Activated CD4-positive, CD25-positive, alpha-beta regulatory T cell treated with anti-CD3 and anti-CD28 coated beads, Interleukin-2, amount 50 U/mL, for 24 hours (primary cell): ENCODE data around the gene CDC27.
A peak's percentile ranks its signal among the peaks of the same experiment; 100 is the strongest.
"Not testable (repeated sequence)": the region's sequence is repeated elsewhere in the genome, so short reads cannot be mapped to it uniquely, and the experiment has no call there.

ENCODE experiments used
- ATAC-seq, 2 donors: fragments of 150-1000 bp; cut with Tn5 transposase; one replicate each; pipeline ENCODE4 v1.10.0; 2021; ENCODE audit warnings: mild to moderate bottlenecking in 1 of 2, moderate library complexity in 1 of 2

CDC27 gene

GRCh38 chr17:47126835-47127234 lies 62.3 kb downstream of the CDC27 start:
- ATAC-seq, result not testable (repeated sequence)

GRCh38 chr17:47123262-47123661 lies 65.8 kb downstream of the CDC27 start:
- not testable (repeated sequence) for ATAC-seq

GRCh38 chr17:47120521-47121095 lies 68.5 kb downstream of the CDC27 start:
- no peak for ATAC-seq

DNA sequence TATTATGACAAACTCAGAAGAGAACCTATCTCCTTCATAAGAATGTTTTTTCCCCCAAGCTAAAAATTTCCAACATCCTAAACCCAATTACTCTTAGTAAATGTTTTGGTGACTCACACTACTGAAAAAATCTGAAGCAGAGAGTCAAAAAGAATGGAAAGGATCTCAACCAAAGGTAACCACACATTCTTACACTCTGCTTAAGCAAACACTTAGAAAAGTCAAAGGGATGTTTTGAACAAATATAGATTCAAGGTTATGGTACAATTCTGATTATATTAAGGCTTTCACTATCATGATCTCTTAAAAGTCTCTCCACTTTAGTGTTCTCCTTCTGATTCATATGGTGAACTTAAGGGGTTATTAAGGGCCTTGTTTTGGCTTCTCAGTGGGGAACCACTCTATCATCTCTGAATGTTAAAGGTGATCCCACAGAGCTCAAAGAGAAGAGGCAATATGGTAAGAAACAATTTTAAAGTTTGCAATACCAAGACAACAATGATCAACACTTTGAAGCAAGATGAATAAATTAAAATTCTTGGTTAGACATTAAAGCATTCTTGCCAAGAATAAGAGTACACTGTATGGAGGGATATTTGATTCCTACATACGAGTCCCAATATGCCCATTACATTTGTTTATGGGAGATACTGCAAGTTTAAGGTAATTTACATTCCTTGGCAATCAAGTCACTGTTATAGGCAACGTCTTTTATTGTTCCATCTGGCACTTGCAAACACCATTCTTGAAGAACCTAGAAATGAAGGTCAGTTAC lies 69.2 kb downstream of the CDC27 start:
- ATAC-seq, result peak in 1 of 2 donors; percentile 30

DNA sequence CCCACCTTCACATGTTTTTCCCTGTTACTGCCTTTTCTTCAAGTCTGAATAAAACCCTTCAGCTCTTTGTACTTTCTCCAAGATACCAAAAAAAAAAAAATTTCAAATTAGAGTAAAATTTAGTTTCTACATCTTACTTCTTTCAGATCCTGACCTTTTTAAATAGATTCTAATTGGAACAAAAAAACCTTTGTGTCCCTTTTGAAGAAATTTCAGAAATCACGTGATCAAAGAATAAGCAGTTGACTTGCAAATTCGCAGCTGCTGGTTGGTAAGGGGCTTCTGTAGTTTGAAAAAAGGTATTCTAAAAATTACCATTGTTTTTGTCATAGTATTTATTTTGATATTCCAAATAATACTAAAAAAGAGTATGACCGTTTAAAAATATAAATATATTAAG lies 71.7 kb downstream of the CDC27 start:
- no peak for ATAC-seq

DNA sequence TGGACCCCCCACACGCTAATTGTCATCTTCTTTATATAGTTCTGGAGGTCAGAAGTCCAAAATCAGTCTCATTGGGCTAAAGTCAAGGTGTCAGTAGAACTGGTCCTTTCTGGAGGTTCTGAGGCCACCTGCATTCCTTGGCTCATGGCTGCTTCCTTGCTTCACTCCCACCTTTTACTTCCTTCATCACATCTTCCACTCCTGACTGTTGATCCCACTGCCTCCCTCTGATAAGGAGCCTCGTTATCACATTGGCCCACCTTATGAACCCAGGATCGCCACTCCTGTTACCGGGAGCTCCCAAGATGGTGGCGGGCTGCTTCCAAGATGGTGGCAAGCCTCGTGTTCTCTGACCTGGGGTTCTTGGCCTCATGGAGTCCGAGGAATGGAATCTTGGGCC lies 83.0 kb downstream of the CDC27 start:
- ATAC-seq, result no peak

GRCh38 chr17:47105246-47105645 lies 83.8 kb downstream of the CDC27 start:
- ATAC-seq, result not testable (repeated sequence)

- no peak for ATAC-seq
These were observed 86.2 kb downstream of the CDC27 start for GRCh38 chr17:47102914-47103313.

- ATAC-seq, result peak; percentile 100
These were observed 88.9 kb downstream of the CDC27 start for GRCh38 chr17:47099987-47100711.

- peak; percentile 7 to 14 for ATAC-seq
These were observed 89.6 kb downstream of the CDC27 start for GRCh38 chr17:47099451-47099986.

- no peak for ATAC-seq
These were observed 92.8 kb downstream of the CDC27 start for GRCh38 chr17:47096343-47096742.

DNA sequence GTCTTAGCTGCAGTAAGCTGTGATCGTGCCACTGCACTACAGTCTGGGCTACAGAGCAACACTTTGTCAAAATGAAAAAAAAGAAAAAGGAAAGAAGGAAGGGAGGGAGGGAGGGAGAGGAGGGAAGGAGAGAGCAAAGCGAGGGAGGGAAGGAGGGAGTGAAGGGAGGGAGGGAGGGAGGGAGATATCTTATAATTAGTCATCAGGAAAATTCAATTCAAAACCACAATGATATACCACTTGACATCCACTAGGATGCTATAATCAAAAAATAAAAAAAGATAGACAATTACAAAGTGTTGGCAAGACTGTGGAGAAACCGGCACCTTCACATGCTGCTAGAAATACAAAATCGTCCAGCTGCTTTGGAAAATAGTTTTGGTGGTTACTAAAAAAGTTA lies 93.8 kb downstream of the CDC27 start:
- ATAC-seq, result no peak

DNA sequence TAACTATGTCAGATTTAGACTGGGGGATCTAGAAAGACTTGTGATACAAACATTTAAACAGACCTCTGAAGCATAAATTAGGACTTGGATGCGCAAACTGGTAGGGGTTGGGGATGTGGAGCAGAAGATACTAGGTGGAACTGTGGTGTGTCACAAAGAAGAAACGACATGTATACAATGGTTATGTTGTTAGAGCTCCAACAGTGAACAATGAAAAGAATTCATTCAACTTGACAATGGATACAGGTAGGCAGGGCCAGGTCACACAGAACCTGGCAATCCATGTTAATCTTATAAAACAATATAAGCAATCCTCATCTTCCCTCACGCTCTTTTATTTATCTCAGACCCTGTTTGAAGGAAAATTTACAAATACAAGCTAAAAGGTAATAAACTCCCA lies 102.0 kb downstream of the CDC27 start:
- no peak for ATAC-seq

DNA sequence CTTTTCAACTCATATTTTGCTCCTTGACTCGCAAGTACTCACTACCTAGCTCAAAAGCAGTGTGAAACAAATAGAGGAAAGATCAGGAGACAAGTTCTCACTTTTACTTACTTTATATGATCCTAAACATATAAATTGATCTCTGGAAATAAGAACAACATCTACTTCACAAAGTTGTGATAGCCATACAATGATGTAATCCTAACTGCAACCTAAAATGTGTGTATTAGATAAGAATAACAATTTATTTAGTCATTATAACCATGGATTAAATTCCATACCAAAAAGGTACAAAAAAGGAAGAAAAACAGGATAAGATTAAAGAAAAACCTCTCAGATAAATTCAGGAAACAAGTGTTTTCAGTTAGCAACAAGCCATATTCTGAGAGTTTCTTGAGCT lies 103.4 kb downstream of the CDC27 start:
- ATAC-seq, result no peak

DNA sequence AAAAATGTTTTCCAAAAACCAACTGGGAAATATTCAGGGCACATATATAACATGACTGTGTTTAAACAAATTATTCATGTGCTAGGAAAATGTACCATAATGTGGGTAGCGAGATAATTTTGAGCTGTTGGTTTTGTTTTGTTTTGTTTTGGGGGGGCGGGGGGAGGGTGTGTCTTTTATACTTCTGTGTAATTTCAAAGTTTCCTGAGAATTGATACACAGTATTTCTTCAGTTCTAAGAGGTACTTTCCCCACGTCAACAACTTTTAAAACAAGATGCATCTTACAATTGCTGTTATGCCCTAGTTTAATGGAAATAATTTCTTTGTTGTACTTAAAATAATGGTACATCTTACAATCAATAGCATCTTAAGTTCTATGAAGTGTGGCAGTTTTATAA lies 110.3 kb downstream of the CDC27 start:
- no peak for ATAC-seq

GRCh38 chr17:47077576-47077975 lies 111.5 kb downstream of the CDC27 start:
- no peak for ATAC-seq

GRCh38 chr17:47076171-47076570 lies 112.9 kb downstream of the CDC27 start:
- ATAC-seq, result no peak

DNA sequence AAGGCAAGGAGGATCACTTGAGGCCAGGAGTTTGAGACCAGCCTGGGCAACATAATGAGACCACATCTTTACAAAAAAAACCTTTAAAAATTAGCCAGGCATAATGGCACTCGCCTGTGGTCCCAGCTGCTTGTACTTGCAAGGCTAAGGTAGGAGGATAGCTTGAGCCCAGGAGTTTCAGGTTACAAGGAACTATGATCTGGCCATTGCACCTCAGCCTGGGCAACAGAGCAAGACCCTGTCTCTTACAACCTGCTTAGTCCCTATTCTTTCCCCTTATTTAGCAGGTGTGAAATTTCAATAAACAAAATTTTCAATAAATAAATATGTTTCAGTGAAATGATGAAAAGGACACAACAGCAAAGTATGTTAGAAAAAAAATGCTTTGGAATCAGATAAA lies 114.7 kb downstream of the CDC27 start:
- ATAC-seq, result not testable (repeated sequence)

- not testable (repeated sequence) for ATAC-seq
These were observed 115.5 kb downstream of the CDC27 start for GRCh38 chr17:47073629-47074028.

DNA sequence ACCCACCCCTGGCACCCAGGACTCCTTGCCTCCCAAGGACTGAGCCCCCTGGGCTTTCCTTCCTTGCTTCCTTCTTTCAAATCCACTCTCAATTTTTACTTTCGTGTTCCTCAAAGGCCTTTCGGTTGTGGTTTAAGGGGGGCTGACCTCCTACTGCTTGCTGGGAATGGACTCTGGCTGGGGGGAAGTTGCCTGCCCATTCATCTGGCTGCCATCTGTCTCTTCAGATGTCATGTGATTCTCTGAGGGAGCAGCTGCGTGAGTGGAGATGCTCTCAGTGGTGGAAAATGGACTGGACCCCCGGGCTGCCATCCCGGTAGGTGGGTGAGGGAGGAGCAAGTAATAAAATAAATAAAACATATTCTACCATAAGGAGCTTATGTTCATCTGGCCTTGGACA lies 116.2 kb downstream of the CDC27 start:
- no peak for ATAC-seq

- not testable (repeated sequence) for ATAC-seq
These were observed 117.9 kb downstream of the CDC27 start for GRCh38 chr17:47071171-47071570.

GRCh38 chr17:47070266-47070665 lies 118.8 kb downstream of the CDC27 start:
- not testable (repeated sequence) for ATAC-seq
